GM12801 (cell line): ENCODE data around the gene ANAPC2.

Experiments used
- TF ChIP-seq, protein P1 (sequence below): IDR thresholded peaks from one replicate; pipeline ENCODE4 v1.5.1; 2011; ENCODE audit warnings: control low read depth; ENCODE audit not compliant: insufficient read length; ENCODE audit errors: extremely low read depth

The ANAPC2 gene

DNA sequence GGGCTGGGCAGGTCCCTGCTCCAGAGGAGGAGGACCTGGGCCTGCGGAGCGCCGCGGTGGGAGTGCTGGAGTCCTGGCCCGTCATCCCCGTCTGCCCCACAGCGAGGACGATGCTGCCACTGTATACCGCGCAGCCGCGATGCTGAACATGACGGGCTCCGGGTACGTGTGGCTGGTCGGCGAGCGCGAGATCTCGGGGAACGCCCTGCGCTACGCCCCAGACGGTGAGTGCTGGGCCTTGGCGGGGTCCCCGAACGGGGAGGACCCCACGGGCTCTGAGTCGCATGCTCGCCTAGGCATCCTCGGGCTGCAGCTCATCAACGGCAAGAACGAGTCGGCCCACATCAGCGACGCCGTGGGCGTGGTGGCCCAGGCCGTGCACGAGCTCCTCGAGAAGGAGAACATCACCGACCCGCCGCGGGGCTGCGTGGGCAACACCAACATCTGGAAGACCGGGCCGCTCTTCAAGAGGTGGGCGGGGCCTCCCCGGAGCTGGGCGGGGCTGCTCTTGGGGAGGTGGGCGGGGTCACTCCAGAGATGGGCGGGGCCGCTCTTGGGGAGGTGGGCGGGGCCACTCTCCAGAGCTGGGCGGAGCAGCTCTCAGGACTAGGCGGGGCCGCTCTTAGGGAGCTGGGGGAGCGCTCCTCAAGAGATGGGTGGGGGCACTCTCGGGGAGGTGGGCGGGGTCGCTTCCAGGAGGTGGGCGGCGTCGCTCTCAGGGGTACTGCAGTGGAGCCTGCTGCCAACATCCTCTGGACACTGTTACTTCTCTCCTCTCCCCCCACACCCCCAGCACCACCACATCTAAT, 31.6 kb downstream of the ANAPC2 start:
- TF ChIP-seq, protein P1, sequence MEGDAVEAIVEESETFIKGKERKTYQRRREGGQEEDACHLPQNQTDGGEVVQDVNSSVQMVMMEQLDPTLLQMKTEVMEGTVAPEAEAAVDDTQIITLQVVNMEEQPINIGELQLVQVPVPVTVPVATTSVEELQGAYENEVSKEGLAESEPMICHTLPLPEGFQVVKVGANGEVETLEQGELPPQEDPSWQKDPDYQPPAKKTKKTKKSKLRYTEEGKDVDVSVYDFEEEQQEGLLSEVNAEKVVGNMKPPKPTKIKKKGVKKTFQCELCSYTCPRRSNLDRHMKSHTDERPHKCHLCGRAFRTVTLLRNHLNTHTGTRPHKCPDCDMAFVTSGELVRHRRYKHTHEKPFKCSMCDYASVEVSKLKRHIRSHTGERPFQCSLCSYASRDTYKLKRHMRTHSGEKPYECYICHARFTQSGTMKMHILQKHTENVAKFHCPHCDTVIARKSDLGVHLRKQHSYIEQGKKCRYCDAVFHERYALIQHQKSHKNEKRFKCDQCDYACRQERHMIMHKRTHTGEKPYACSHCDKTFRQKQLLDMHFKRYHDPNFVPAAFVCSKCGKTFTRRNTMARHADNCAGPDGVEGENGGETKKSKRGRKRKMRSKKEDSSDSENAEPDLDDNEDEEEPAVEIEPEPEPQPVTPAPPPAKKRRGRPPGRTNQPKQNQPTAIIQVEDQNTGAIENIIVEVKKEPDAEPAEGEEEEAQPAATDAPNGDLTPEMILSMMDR: no peak

DNA sequence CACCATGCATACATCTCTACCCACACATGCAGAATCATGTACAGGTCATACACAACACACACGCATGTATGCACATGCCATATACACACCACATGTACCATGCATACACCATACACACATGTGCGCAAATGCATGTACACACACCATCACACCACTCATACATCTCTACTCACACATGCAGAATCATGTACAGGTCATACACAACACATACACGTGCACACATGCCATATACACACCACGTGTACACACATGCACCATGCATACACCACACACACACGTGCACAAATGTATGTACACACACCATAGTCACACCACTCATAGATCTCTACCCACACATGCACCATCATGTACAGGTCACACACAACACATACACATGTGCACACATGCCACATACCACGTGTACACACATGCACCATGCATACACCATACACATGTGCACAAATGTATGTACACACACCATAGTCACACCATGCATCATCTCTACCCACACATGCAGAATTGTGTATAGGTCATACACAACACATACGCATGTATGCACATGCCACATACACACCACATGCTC, 35.4 kb downstream of the ANAPC2 start:
- TF ChIP-seq, protein P1: no peak

DNA sequence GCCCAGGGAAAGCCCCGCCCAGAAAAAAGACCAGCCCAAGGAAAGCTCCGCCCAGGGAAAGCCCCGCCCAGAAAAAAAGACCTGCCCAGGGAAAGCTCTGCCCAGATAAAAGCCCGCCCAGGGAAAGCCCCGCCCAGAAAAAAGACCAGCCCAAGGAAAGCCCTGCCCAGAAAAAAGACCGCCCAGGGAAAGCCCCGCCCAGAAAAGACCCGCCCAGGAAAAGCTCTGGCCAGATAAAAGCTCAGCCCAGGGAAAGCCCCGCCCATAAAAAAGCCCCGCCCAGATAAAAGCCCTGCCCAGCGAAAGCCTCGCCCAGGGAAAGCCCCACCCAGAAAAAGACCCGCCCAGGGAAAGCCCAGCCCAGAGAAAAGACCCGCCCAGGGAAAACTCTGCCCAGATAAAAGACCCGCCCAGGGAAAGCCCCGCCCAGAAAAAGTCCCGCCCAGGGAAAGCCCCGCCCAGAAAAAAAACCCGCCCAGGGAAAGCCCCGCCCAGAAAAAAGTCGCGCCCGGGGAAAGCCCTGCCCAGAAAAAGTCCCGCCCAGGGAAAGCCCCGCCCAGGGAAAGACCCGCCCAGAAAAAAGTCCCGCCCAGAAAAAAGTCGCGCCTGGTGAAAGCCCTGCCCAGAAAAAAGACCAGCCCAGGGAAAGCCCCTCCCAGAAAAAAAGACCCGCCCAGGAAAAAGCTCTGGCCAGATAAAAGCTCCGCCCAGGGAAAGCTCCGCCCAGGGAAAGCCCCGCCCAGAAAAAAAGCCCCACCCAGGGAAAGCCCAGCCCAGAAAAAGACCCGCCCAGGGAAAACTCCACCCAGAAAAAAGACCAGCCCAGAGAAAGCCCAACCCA, 37.5 kb downstream of the ANAPC2 start:
- TF ChIP-seq, protein P1: no peak

DNA sequence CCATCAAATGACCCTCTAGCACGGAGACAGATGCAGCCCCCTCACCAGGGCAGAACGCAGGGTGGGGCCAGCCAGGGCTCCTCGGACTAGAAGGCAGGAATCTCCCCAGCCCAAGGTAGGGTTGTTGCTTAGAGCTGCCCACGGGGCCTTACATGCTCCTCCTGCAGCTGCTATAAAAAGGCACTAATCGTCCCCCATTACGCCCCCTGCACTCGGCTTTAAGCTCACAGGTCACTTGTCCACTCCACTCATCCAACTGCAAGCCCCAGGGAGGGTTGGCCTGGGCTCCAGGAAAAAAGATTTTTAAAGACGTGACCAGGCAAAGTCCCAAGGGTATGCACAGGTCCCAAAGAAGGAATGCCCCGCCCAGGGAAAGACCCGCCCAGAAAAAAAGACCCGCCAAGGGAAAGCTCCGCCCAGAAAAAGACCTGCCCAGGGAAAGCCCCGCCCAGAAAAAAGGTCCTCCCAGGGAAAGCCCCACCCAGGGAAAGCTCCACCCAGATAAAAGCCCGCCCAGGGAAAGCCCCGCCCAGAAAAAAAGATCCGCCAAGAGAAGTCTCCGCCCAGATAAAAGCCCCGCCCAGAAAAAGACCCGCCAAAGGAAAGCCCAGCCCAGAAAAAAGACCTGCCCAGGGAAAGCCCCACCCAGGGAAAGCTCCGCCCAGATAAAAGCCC, 38.3 kb downstream of the ANAPC2 start:
- TF ChIP-seq, protein P1: no peak

DNA sequence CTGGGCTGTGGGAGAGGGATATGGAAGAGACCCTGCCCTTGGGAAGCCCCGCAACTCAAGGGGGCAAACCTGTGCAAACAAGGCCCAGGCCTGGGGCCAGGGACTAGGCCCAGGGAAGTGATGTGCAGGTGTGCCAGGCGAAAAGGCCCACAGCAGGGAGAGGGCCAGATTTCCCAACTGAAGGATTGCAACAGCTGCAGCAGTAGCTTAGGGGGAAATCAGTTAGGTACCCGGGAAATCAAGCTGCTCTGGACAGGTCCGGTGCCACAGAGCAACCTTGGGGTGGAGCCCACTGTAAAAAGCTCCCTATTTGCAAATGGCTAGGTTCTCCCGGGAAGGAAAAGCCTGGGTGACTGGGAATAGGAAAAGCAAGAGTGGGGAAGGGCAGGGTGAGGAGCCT, 39.0 kb downstream of the ANAPC2 start:
- TF ChIP-seq, protein P1: no peak

DNA sequence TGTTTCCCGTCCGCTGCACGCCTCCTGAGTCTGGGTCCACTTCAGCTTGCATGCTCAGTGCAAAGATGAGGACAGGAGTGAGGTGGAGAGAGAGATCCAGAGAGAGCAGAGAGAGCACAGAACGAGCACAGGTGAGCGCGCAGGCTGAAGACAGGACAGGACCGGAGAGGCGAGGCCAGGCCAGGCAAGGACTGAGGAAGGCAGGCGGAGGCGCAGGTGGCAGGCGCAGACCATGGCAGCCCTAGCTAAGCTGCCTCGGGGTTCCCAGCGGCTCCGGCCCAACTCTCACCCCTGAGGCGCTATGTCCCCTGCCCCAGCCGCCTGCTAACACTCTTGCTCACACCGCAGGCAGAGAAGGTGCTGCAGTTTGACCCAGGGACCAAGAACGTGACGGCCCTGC, 39.7 kb downstream of the ANAPC2 start:
- TF ChIP-seq, protein P1: no peak

DNA sequence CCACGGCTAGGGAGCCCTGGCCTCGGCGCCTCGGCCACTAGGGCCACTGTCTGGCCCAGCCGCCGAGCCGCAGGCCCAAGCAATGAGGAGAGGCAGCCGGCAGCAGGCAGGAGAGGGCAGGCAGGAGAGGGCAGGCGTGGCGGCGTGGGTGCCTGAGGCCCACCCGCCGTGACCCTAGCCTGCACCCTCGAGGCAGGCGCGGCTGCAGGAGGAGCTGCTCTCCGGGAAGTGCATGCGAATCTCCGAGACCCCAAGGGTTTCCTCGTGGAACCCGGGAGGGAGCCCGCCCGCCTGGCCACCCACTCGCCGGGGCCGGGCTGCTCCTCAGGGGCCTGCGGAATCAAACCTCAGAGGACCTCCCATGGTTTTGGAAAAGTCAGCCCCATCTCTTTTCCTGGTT, 40.1 kb downstream of the ANAPC2 start:
- TF ChIP-seq, protein P1: no peak
